Stimulated activated CD4-positive, alpha-beta T cell treated with anti-CD3 and anti-CD28 coated beads, TNF-alpha, amount 100 ng/mL, for 24 hours (primary cell): ENCODE results near the gene HHEX.
"Not testable (repeated sequence)": the region's sequence is repeated elsewhere in the genome, so short reads cannot be mapped to it uniquely, and the experiment has no call there.

ENCODE experiments used
- DNase-seq, 3 experiments: peaks; one replicate each; pipeline ENCODE4 v3.0.0-alpha.2; 2020; ENCODE audit warnings: low read depth in 3 of 3

Gene HHEX

GRCh38 chr10:92732958-92733357, 43.2 kb downstream of the HHEX start:
- DNase-seq: no peak

GRCh38 chr10:92734301-92734700, 44.5 kb downstream of the HHEX start:
- DNase-seq: no peak

- DNase-seq: no peak
Observed at GRCh38 chr10:92735938-92736337, 46.2 kb downstream of the HHEX start.

GRCh38 chr10:92737484-92737883, 47.7 kb downstream of the HHEX start:
- no peak for DNase-seq

GRCh38 chr10:92740762-92741161, 51.0 kb downstream of the HHEX start:
- DNase-seq: no peak

GRCh38 chr10:92741741-92742140, 52.0 kb downstream of the HHEX start:
- not testable (repeated sequence) for DNase-seq

GRCh38 chr10:92742331-92743228, 52.8 kb downstream of the HHEX start:
- DNase-seq: no peak
